Left lung (tissue), 10 donors: ENCODE results near the gene CDSN. TPM values are rescaled to one million over a fixed set of nuclear protein-coding genes. Genes with fewer than 3 reads are reported as not detected.

ENCODE experiments used
- ATAC-seq: fragments of 200-7000 bp; cut with Tn5 transposase; one replicate; pipeline ENCODE4 v1.9.1; 2020; ENCODE audit warnings: moderate library complexity
- DNase-seq, 4 donors: peaks; one replicate each; pipeline ENCODE4 v3.0.0-alpha.2; 2013 to 2020
- H3K27ac ChIP-seq, 2 donors: fragments of 200-600 bp; sonication (generic) in 1 of 2; one replicate each; pipeline versions ENCODE4 v1.5.0 to v1.8.0; 2020 to 2021
- H3K27me3 ChIP-seq, 2 donors: fragments of 200-600 bp; sonication (generic) in 1 of 2; one replicate each; pipeline versions ENCODE4 v1.5.0 to v1.8.0; 2020 to 2021
- H3K36me3 ChIP-seq, 2 donors: fragments of 200-600 bp; sonication (generic) in 1 of 2; one replicate each; pipeline versions ENCODE4 v1.5.0 to v1.8.0; 2020 to 2021
- H3K4me1 ChIP-seq, 2 donors: fragments of 200-600 bp; one replicate each; pipeline ENCODE4 v1.8.0; 2021
- H3K4me3 ChIP-seq, 2 donors: fragments of 200-600 bp; sonication (generic) in 1 of 2; one replicate each; pipeline versions ENCODE4 v1.5.0 to v1.8.0; 2020 to 2021; ENCODE audit warnings: mild to moderate bottlenecking in 1 of 2
- H3K9me3 ChIP-seq, 2 donors: fragments of 200-600 bp; sonication (generic) in 1 of 2; one replicate each; pipeline versions ENCODE4 v1.5.0 to v1.8.0; 2020 to 2021
- CTCF ChIP-seq, 2 donors: fragments of 200-600 bp; sonication (generic) in 1 of 2; IDR thresholded peaks; one replicate each; pipeline versions ENCODE4 v1.5.0 to v1.8.0; 2021; ENCODE audit warnings: antibody characterized with exemption in 2 of 2
- intact Hi-C, 2 donors: fragments of 100-400 bp; cut with DNase I; formaldehyde crosslinking; loops; one replicate each; pipeline versions ENCODE4 v1.11.2 to v1.14.2; 2022
- polyA plus RNA-seq, 6 donors: library from polyadenylated mRNA; unstranded; fragments of 120-200 nt; gene quantifications; one replicate each; pipeline ENCODE4 v1.2.1, GENCODE V29; 2013; ENCODE audit not compliant: insufficient read length in 6 of 6
- total RNA-seq, 2 donors: library from RNA; stranded (reverse); fragmentation: NEBNext Ultra II Directional; extraction: Animal tissue kit (Norgen Biotek cat#: 25700); gene quantifications; one replicate each; pipeline ENCODE4 v1.2.1, GENCODE V29; 2021
- donor health status: DM: no; HTN: yes; CAD: no.
- donor health status: DM: no; HTN: no; CAD: no.

Gene CDSN
- total and polyA plus RNA-seq, 8 donors, result 0.13 to 0.61 TPM; not detected in 6

- Histone ChIP-seq H3K27ac (no peak overlapping the region), H3K4me1 (peaks cover 0 to 3% of the 10 kb centered on the region in 2 donors), H3K27me3 (no peaks in the 10 kb centered on the region), H3K4me3 (no peak overlapping the region), H3K36me3 (no peaks in the 10 kb centered on the region), H3K9me3 (no peaks in the 10 kb centered on the region)
- ATAC-seq, result no peak
- intact Hi-C loops, result loop anchor here in 1 of 2 donors (10.0 kb wide), 1 partner anchor 62 kb away; no protein-coding TSS in a partner anchor
- DNase-seq, result no peak
- no peak for TF ChIP-seq CTCF (IDR thresholded peaks at IDR 0.05)
Observed at GRCh38 chr6:31132806-31133205, 12.6 kb upstream of the CDSN start.

- DNase-seq (no peak), ATAC-seq (no peak)
- Histone ChIP-seq H3K36me3 (no peaks in the 10 kb centered on the region), H3K27ac (no peak overlapping the region), H3K27me3 (no peaks in the 10 kb centered on the region), H3K9me3 (no peaks in the 10 kb centered on the region), H3K4me3 (no peak overlapping the region), H3K4me1 (no peaks in the 10 kb centered on the region)
- intact Hi-C loops, result loop anchor here in 1 of 2 donors (10.0 kb wide), 1 partner anchor 63 kb away; no protein-coding TSS in a partner anchor
- TF ChIP-seq CTCF (IDR thresholded peaks at IDR 0.05), result no peak
Observed at GRCh38 chr6:31131595-31131994, 11.3 kb upstream of the CDSN start.

GRCh38 chr6:31130751-31131150 is 10.5 kb upstream of the CDSN start:
- Histone ChIP-seq H3K9me3 (no peaks in the 10 kb centered on the region), H3K27me3 (no peaks in the 10 kb centered on the region), H3K4me3 (no peak overlapping the region), H3K4me1 (no peaks in the 10 kb centered on the region), H3K27ac (no peak overlapping the region), H3K36me3 (no peaks in the 10 kb centered on the region)
- TF ChIP-seq CTCF (IDR thresholded peaks at IDR 0.05), result no peak
- ATAC-seq (no peak), DNase-seq (no peak)
- intact Hi-C loops, result loop anchor here in 1 of 2 donors (10.0 kb wide), 1 partner anchor 64 kb away; no protein-coding TSS in a partner anchor

GRCh38 chr6:31129130-31129529 is 8.9 kb upstream of the CDSN start:
- DNase-seq (no peak), ATAC-seq (no peak)
- TF ChIP-seq CTCF (IDR thresholded peaks at IDR 0.05), result no peak
- Histone ChIP-seq H3K4me1 (peaks cover 0 to 11% of the 10 kb centered on the region in 2 donors), H3K4me3 (no peak overlapping the region), H3K27me3 (no peaks in the 10 kb centered on the region), H3K27ac (no peak overlapping the region), H3K36me3 (no peaks in the 10 kb centered on the region), H3K9me3 (no peaks in the 10 kb centered on the region)
- intact Hi-C loops, result no loop called here

GRCh38 chr6:31128093-31128676 is 7.9 kb upstream of the CDSN start:
- Histone ChIP-seq H3K4me3 (no peak overlapping the region), H3K9me3 (no peaks in the 10 kb centered on the region), H3K36me3 (no peaks in the 10 kb centered on the region), H3K27me3 (no peaks in the 10 kb centered on the region), H3K4me1 (peaks cover 0 to 13% of the 10 kb centered on the region in 2 donors), H3K27ac (no peak overlapping the region)
- ATAC-seq, result peak; percentile 74
- intact Hi-C loops, result no loop called here
- DNase-seq, result peak in 2 of 4 donors; percentile 27 to 54
- peak; percentile 87 to 90 for TF ChIP-seq CTCF (IDR thresholded peaks at IDR 0.05)
